Neural progenitor cell (in vitro differentiated cells): ENCODE measurements around the gene SLC44A5. TPM values are rescaled to one million over a fixed set of nuclear protein-coding genes. Genes with fewer than 3 reads are reported as not detected.

ENCODE experiments used
- DNase-seq: peaks from one replicate; pipeline ENCODE4 v3.0.0-alpha.2; 2016; ENCODE audit warnings: low spot score
- H2AFZ ChIP-seq: fragments of 200-600 bp; sonication (generic); replicated peaks from 2 replicates; pipeline ENCODE4 v1.6.1; 2016; ENCODE audit warnings: antibody characterized with exemption
- H3F3A ChIP-seq: fragments of 200-600 bp; sonication (generic); 2 replicates; pipeline ENCODE4 v1.6.1; 2016; ENCODE audit warnings: antibody characterized with exemption, low read depth
- H3K27ac ChIP-seq: fragments of 200-600 bp; sonication (generic); 2 replicates; pipeline ENCODE4 v1.5.1; 2016; ENCODE audit warnings: mild to moderate bottlenecking
- H3K27me3 ChIP-seq: fragments of 200-600 bp; sonication (generic); 2 replicates; pipeline ENCODE4 v1.6.1; 2016; ENCODE audit warnings: mild to moderate bottlenecking, moderate library complexity
- H3K36me3 ChIP-seq: fragments of 200-600 bp; sonication (generic); 2 replicates; pipeline ENCODE4 v1.5.1; 2016
- H3K4me1 ChIP-seq: fragments of 200-600 bp; sonication (generic); 2 replicates; pipeline ENCODE4 v1.6.1; 2016; ENCODE audit warnings: mixed run types
- H3K4me2 ChIP-seq: fragments of 200-600 bp; sonication (generic); 2 replicates; pipeline ENCODE4 v1.6.1; 2016
- H3K4me3 ChIP-seq: fragments of 200-600 bp; sonication (generic); 2 replicates; pipeline ENCODE4 v1.5.1; 2016
- H3K79me2 ChIP-seq: fragments of 200-600 bp; sonication (generic); 2 replicates; pipeline ENCODE4 v1.6.1; 2016; ENCODE audit warnings: low read depth
- H3K9ac ChIP-seq: fragments of 200-600 bp; sonication (generic); 2 replicates; pipeline ENCODE4 v1.6.1; 2016
- H3K9me3 ChIP-seq: fragments of 200-600 bp; sonication (generic); 2 replicates; pipeline ENCODE4 v1.5.1; 2016; ENCODE audit warnings: low read depth
- H4K20me1 ChIP-seq: fragments of 200-600 bp; sonication (generic); 2 replicates; pipeline ENCODE4 v1.6.1; 2016; ENCODE audit warnings: low read depth
- H3K27ac Mint-ChIP-seq: 3 replicates; pipeline ENCODE4 v1.8.0; 2021; ENCODE audit warnings: mixed read lengths
- H3K27me3 Mint-ChIP-seq: 2 replicates; pipeline ENCODE4 v1.8.0; 2022; ENCODE audit warnings: low read depth, mild to moderate bottlenecking, inconsistent platforms, moderate library complexity, mixed read lengths; ENCODE audit not compliant: insufficient read depth
- H3K36me3 Mint-ChIP-seq: 3 replicates; pipeline ENCODE4 v1.8.0; 2021; ENCODE audit warnings: mixed read lengths
- H3K4me1 Mint-ChIP-seq: 3 replicates; pipeline ENCODE4 v1.8.0; 2021; ENCODE audit warnings: mixed read lengths
- H3K4me3 Mint-ChIP-seq: 3 replicates; pipeline ENCODE4 v1.8.0; 2021; ENCODE audit warnings: mild to moderate bottlenecking, moderate library complexity, mixed read lengths
- H3K9me3 Mint-ChIP-seq: 3 replicates; pipeline ENCODE4 v1.8.0; 2020; ENCODE audit warnings: mixed read lengths
- EZH2 ChIP-seq: fragments of 200-600 bp; sonication (generic); IDR thresholded peaks from 2 replicates; pipeline ENCODE4 v1.6.1; 2017; ENCODE audit warnings: antibody characterized with exemption, mild to moderate bottlenecking, moderate library complexity
- EZH2phosphoT487 ChIP-seq: fragments of 200-600 bp; sonication (generic); IDR thresholded peaks from 2 replicates; pipeline ENCODE4 v1.6.1; 2017; ENCODE audit warnings: antibody characterized with exemption
- total RNA-seq: library from RNA; depleted of rRNA; stranded (reverse); fragments of >200 nt; gene quantifications from 2 replicates; pipeline ENCODE4 v1.2.3, GENCODE V29; 2015; ENCODE audit warnings: low replicate concordance
- TF ChIP-seq, protein P1 (sequence below): fragments of 200-600 bp; sonication (generic); IDR thresholded peaks from 2 replicates; pipeline ENCODE4 v1.5.1; 2017; ENCODE audit warnings: antibody characterized with exemption, mild to moderate bottlenecking

Gene SLC44A5
- total RNA-seq, 1 donor from 2014 or later = 25.3 TPM

GRCh38 chr1:75514270-75514669 is 96.6 kb downstream of the SLC44A5 start:
- Histone ChIP-seq H3K9ac (no peak overlapping the region), H3F3A (no peaks in the 10 kb centered on the region), H3K27ac (no peak overlapping the region), H3K4me3 (no peak overlapping the region), H4K20me1 (no peaks in the 10 kb centered on the region), H3K4me1 (peaks cover 11% of the 10 kb centered on the region), H3K4me2 (no peak overlapping the region), H3K9me3 (no peaks in the 10 kb centered on the region), H2AFZ (no peak overlapping the region), H3K27me3 (no peaks in the 10 kb centered on the region), H3K36me3 (no peaks in the 10 kb centered on the region), H3K79me2 (no peaks in the 10 kb centered on the region)
- H3K9me3 Mint-ChIP-seq = no peaks in the 10 kb centered on the region
- TF ChIP-seq, protein P1, sequence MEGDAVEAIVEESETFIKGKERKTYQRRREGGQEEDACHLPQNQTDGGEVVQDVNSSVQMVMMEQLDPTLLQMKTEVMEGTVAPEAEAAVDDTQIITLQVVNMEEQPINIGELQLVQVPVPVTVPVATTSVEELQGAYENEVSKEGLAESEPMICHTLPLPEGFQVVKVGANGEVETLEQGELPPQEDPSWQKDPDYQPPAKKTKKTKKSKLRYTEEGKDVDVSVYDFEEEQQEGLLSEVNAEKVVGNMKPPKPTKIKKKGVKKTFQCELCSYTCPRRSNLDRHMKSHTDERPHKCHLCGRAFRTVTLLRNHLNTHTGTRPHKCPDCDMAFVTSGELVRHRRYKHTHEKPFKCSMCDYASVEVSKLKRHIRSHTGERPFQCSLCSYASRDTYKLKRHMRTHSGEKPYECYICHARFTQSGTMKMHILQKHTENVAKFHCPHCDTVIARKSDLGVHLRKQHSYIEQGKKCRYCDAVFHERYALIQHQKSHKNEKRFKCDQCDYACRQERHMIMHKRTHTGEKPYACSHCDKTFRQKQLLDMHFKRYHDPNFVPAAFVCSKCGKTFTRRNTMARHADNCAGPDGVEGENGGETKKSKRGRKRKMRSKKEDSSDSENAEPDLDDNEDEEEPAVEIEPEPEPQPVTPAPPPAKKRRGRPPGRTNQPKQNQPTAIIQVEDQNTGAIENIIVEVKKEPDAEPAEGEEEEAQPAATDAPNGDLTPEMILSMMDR = no peak
- TF ChIP-seq EZH2 = no peak
- no peak for TF ChIP-seq EZH2phosphoT487
- no peak for DNase-seq
- H3K27ac Mint-ChIP-seq = no peak overlapping the region
- no peak overlapping the region for H3K4me3 Mint-ChIP-seq
- peaks cover 4% of the 10 kb centered on the region for H3K27me3 Mint-ChIP-seq
- H3K4me1 Mint-ChIP-seq = peaks cover 16% of the 10 kb centered on the region
- peaks cover under 1% of the 10 kb centered on the region for H3K36me3 Mint-ChIP-seq

DNA sequence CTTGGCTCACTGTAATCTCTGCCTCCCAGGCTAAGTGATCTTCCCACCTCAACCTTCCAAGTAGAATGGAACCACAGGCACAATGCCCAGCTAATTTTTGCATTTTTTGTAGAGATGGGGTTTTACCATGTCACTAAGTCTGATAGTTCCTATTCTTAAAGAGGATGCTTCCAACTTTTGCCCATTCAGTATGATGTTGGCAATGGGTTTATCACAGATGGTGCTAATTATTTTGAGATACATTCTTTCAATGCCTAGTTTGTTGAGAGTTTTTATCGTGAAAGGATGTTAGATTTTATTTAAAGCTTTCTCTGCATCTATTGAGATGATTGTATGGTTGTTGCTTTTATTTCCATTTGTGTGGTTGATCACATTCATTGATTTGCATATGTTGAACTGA is 103.9 kb downstream of the SLC44A5 start:
- no peaks in the 10 kb centered on the region for H4K20me1 ChIP-seq
- Mint-ChIP-seq H3K27me3 (peaks cover 2% of the 10 kb centered on the region), H3K4me1 (no peaks in the 10 kb centered on the region), H3K4me3 (no peak overlapping the region), H3K27ac (no peak overlapping the region), H3K9me3 (peaks cover 7% of the 10 kb centered on the region), H3K36me3 (peaks cover 2% of the 10 kb centered on the region)
- H3K79me2 ChIP-seq = no peaks in the 10 kb centered on the region
- no peak overlapping the region for H3K4me2 ChIP-seq
- no peaks in the 10 kb centered on the region for H3F3A ChIP-seq
- no peak overlapping the region for H3K4me3 ChIP-seq
- H3K9ac ChIP-seq = no peak overlapping the region
- no peak for DNase-seq
- no peaks in the 10 kb centered on the region for H3K36me3 ChIP-seq
- no peaks in the 10 kb centered on the region for H3K27me3 ChIP-seq
- TF ChIP-seq, protein P1 = no peak
- TF ChIP-seq EZH2 (no peak), EZH2phosphoT487 (no peak)
- no peak overlapping the region for H2AFZ ChIP-seq
- H3K4me1 ChIP-seq = no peaks in the 10 kb centered on the region
- H3K9me3 ChIP-seq = no peaks in the 10 kb centered on the region
- H3K27ac ChIP-seq = no peak overlapping the region

DNA sequence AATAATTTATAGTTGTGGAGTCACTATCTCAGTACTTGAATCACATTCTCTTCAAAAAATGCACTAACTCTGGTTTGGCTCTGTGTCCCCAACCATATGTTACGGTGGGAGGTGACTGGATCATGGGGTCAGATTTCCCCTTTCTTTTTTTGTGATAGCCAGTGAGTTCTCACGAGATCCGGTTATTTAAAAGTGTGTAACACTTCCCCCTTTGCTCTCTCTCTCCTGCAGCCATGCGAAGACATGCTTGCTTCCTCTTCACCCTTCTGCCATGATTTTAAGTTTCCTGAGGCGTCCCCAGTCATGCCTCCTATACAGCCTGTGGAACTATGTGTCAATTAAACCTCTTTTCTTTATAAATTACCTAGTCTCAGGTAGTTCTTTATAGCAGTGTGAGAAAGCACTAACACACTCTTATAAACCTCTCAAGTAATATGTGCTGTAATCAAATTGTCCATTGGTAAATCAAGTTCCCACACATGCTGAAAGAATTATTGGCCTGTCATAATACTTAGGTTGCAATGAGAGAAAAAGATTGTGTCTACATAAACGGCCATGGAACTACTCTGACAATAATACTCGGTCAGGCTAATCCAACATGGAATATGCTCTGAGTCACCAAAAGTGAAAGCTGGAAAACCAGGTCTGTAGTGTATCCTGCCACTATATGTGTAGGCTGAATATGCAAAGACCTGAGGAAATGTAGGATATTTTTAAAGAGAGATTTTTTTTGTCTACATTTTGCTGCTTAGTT is 107.5 kb downstream of the SLC44A5 start:
- Mint-ChIP-seq H3K36me3 (no peaks in the 10 kb centered on the region), H3K27ac (no peak overlapping the region), H3K9me3 (peaks cover 7% of the 10 kb centered on the region), H3K4me3 (no peak overlapping the region), H3K4me1 (peaks cover 7% of the 10 kb centered on the region), H3K27me3 (no peaks in the 10 kb centered on the region)
- no peaks in the 10 kb centered on the region for H3K79me2 ChIP-seq
- no peak for DNase-seq
- H3K27me3 ChIP-seq = no peaks in the 10 kb centered on the region
- H3F3A ChIP-seq = no peaks in the 10 kb centered on the region
- H4K20me1 ChIP-seq = no peaks in the 10 kb centered on the region
- H3K9ac ChIP-seq = no peak overlapping the region
- no peaks in the 10 kb centered on the region for H3K9me3 ChIP-seq
- H3K27ac ChIP-seq = no peak overlapping the region
- TF ChIP-seq, protein P1 = no peak
- TF ChIP-seq EZH2phosphoT487 = no peak
- TF ChIP-seq EZH2 = no peak
- no peak overlapping the region for H3K4me2 ChIP-seq
- no peaks in the 10 kb centered on the region for H3K36me3 ChIP-seq
- H2AFZ ChIP-seq = no peak overlapping the region
- no peak overlapping the region for H3K4me3 ChIP-seq
- H3K4me1 ChIP-seq = no peaks in the 10 kb centered on the region
